Occipital lobe (tissue), 2 donors: ENCODE results near the gene EVC. TPM values are rescaled to one million over a fixed set of nuclear protein-coding genes. Genes with fewer than 3 reads are reported as not detected.
"Not testable (repeated sequence)": the region's sequence is repeated elsewhere in the genome, so short reads cannot be mapped to it uniquely, and the experiment has no call there.

ENCODE experiments used
- DNase-seq: peaks from one replicate; lab custom pipeline; 2025; lab: John Stamatoyannopoulos, UW
- total RNA-seq: library from RNA; depleted of rRNA; stranded (reverse); fragments of >200 nt; gene quantifications from one replicate; pipeline ENCODE4 v1.2.3, GENCODE V29; 2014

Gene EVC
- total RNA-seq, 1 donor from 2014 or later, result 5.1 TPM

DNA sequence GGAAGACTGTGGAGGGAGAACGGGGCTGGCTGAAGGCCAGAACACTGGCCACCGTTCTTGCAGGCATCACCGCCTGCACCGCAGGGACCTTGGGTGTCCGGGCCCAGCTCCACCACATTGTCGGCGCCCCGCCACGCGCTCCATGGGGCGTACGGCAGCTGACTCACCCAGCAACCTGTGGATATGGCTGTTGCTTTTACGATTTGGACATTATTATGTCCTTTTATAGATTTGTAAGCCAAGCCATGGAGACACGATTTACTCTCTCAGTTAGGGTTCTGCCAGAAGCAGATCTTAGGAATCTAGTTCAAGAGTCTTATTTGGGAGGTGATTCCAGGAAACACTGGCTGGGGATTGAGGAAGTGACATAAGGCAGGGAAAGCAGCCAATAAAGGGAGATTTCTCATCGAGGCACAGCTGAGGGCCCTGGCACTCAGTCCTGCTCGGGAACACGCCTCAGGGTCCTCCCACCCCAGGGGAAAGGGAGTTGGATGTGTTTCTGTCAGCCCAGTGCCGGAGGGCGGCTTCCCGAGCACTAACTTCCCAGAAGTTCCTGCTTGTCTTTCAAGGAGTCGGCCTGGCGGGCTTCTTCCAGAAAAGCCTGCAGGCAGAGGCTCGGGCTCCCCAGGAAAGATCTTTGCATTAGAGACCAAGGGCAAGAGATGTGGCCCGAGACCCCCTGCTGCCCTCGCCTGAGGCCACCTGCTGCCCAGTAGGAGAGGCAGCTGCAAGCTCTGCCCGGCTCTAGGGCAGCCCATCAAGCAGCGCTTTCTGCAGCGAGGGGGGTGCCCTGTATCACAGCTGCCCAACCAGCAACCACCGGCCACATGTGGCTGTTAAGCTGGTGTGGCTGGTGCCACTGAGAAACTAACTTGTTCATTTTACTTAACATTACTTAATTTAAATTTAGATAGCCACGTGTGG is 129.0 kb downstream of the EVC start:
- DNase-seq, result no peak

DNA sequence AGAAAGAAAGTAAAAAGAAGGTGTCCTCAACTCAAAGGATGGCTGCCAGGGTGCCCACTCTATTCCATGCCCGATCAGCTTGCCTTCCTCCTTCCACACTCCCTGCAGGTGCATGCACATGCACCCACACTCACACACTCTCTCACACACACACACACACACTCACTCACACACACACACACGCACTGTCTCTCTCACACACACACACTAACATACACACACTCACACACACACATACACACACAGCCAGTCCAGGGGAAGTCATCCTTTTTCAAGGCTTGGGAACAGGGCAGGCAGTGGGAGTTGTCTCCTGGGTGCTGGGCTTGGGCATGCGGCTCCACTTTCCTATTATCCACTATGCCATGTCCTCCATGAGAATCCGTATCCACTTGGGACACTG is 131.5 kb downstream of the EVC start:
- DNase-seq, result no peak

DNA sequence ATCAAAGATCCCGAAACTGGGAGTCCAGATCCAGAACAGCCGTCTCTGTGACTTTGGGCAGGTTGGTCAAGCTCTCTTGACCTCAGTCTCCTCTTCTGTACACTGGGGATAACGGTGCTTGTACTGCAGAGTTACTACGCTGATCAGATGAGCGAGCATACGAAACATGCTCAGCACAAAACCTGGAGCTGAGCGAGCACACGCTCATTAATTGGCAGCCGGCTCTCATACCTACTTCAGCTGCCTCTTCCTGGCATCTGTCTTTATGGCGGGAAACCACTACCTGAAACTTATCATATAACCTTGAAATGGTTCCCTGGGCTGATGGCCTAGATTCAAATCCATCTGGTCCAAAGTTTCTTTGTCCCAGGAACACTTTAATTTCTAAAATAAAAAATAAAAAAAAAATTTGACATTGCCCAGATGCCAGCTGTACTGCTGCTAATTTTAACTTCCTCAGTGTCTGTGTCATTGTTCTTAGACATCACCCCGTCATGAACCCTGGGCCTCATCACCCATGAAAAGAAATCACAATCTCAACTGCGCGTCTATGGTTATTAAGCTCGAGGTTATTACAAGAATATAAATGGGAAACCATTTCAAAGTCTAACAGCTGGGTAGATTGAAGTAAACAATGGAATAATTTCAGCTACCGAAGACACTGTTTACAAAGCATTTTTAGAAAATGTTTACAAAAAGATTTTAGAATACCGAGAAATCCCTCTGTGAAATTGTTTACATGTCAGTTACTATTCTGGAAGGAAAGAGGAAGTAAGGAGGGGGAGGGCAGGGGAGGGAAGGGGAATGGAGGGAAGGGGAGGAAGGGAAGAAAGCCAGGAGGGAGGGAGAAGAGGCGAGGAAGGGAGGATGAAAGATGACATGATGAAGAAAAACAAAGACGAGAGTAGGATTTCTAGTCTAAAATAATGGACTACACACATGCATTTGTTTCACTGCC is 132.9 kb downstream of the EVC start:
- no peak for DNase-seq

DNA sequence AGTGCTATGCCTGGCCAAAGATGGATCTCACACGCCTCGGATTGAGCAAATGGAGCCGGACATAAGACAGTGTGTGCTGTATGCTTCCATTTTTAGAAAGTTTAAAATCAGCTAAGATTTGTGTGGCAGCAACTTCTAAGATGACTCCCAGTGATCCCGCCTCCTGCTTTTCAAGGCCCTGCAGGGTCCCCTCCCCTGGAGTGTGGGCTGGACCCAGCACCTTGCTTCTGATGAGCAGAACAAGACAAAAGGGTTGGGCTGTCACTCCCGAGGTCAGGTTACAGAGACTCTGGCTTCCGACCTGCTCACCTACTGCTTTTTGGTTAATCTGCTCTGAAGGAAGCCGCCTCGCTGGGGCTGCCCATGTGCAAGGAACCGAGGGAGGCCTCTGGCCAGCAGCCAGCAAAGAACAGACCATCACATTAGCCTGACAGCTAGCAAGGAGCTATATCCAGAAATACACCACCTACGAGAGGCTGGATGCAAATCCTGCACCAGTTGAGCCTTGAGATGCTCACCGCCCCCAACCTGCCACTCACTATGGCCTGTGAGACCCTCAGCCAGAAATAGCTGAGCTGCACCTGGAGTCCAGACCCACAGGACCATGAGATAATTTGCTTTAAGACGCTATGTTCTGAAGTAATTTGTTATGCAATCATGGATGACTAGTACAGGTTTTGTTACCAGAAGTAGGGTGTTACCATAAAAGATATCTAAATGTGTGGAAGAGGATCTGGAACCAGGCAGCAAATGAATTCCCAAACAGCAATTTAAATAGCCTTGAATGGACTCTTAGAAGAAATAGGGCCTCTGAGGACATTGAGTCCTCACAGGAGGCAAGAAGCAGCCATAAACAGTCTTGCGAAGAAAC is 134.3 kb downstream of the EVC start:
- peak; percentile 54 for DNase-seq

DNA sequence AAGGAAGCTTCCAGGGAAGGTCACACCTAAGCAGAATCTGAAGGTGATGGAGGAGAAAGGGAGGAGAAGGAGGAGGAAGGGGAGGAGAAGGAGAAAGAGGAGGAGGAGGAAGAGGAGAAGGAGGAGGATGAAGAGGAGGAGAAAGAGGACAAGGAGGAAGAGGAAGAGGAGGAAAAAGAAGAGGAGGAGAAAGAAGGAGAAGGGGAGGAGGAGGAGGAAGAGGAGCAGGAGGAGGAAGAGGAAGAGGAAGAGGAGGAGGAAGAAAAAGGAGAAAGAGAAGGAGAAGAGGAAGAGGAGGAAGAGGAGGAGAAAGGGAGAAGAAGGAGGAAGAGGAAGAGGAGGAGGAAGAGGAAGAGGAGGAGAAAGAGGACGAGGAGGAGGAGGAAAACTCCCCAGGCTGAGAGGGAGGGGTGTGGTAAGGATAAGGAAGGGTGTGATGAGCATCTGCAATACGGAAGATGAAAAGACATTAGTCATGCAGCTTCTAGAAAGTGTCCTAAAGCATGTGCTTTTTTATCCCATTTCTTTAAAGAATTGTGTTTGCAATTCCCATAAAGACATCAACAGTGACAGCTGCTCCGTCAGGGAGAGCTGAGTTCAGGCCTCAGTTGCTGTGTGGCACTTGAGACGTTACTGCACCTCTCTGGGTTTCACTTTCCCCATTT is 140.8 kb downstream of the EVC start:
- DNase-seq, result no peak

DNA sequence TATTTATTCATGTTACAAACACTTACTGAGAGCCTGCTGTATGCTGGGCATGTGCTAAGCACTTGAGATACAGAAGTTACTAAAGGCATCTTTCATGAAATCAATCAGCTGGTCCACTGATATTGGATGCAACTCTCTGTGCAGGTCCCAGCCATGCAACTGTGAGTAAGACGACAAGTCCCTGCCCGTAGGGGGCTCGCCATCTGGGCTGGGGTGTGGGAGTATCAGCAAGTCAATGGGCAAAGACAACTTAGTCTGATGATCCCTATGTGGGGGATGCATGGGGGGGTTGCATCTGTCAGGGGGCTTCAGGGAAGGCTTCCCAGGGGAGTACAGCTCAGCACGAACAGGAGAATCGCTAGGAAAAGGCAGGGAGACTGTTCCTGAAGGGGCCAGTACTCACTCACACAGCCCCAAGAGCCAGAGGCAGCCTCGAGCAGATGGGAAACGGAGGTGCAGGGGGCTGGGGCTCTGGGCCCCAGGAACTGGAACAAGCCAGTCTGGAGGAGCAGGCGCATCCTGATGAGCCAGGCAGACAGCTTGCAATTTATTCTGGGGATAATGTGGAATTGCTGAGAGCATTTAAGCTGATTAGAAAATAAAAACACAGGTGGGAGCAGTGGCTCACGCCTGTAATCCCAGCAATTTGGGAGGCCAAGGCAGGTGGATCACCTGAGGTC is 141.7 kb downstream of the EVC start:
- no peak for DNase-seq

DNA sequence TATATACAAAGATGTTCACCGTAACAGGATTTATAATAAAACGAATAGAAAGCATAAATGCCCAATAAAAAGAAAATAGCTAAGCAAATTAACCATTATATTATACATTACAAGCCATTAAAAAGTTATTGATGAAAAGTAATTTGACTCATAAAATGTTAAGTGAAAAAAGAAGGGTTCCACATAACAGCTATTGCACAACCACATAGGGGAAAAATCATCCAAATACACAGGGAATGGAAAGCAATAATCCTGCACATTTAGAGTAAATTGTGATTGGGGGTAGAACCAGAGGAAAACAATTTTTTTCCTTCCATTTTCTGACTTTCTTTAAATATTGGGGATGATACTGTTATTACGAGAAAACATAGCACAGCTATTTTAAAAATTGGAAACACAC is 143.9 kb downstream of the EVC start:
- DNase-seq, result no peak

DNA sequence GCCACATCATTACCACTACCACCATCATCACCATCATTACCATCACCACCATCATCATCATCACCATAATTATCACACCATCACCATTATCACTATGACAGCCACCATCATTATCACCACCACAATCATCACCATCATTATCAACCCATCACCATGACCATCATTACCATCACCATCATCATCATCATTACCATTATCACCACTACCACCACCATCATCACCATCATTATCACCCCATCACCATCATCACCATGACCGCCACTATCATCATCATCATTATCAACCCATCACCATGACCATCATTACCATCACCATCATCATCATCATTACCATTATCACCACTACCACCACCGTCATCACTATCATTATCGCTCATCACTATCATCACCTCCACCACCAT is 145.4 kb downstream of the EVC start:
- not testable (repeated sequence) for DNase-seq

DNA sequence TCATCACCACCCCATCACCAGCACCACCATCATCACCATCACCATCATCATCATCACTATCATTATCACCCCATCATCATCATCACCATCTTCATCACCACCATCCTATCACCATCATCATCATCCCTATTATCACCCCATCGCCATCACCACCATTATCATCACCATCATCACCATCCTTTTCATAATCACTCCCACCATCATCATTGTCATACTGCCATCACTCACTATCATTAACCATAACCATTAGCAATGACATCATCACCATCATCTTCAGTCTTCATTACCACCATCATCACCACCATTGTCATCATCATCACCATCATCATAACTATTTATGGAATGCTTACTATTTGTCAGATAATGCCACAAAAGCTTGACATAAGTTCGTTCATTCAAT is 146.2 kb downstream of the EVC start:
- no peak for DNase-seq

DNA sequence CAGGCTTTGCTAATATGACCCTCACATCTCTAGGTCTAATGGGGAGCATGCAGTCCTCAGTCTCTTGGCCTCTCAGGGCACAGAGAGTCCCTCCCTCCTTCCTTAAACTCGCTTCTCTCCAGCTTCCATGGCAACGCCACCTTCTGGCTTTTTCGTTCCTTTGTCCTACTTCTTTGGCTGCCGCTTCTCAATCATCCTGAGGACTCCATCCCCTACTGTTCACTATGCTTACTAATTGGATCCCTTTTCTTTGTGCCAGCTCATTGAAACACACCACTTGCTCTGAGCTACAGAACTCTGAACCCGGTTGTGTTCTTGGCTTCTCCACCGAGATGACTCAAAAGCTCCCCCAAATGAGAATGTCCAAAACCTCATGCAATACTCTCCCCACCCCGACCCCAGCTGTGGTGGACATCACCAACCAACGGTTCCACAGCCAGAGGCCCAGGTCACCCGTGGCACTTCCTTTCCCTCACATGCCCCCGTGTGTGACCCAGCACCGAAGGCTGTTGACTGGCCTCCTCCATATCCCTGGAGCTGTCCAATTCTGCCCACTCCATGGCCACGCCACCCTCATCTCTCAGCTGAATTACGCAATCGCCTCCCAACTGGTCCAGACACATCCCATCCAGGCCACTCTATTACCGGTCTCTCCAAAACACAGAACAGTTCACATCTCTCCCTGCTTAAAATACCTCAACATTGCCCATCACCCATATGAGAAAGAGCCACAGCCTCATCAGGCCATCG is 147.2 kb downstream of the EVC start:
- no peak for DNase-seq

DNA sequence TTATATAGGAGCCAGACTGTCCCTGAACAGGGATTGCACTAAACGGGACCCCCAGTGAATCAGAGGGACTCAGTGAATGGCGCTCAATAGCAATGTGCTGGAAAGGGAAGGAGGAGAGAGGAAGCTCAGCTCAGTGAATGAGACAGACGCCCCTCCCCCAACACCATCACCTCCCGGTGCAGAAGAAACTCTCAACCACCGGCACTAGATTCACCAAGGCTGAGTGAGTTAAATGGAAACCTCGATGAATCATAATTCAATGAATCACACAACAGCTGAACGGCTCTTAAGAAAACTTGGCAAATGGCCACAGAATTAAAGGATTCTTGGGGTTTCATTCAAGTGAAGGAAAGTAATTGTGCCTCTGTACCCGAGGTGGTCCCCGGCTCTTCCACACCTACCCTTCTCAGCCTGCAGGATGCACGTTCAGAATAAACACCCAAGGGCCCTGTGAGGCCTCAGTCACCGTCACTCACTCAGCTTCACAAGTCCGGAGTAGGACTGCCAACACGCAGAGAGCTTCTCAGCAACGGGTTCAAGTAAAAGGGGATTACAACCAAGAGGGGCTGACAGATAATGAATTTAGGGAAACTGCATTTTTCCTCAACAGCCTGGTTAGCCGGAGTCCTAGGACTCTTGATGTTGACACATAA is 152.6 kb downstream of the EVC start:
- no peak for DNase-seq

Other genes starting within 250 kb of the EVC start
- gene EVC2, start 2.6 kb upstream of the EVC start, total RNA-seq, result 2.5 TPM
- gene CRMP1, start 181.9 kb downstream of the EVC start, total RNA-seq, result 555 TPM